ENCODE results near the gene EIF2B1. TPM values are rescaled to one million over a fixed set of nuclear protein-coding genes. Genes with fewer than 3 reads are reported as not detected.

EIF2B1 gene
- total RNA-seq, 1 experiment from 2014 or later: 41.7 TPM

GRCh38 chr12:123617144-123617543 lies 16.3 kb downstream of the EIF2B1 start (continued):
- TF ChIP-seq CTCF (IDR thresholded peaks at IDR 0.05 in 2 of 3, conservative IDR thresholded peaks at IDR 0.05 in 1 of 3; ENCODE audit: borderline replicate concordance in 1 of 3, insufficient read depth in 1 of 3, low read depth in 2 of 3, low read length in 2 of 3) (no peak), CEBPB (IDR thresholded peaks at IDR 0.05; ENCODE audit: low read depth) (no peak)

DNA sequence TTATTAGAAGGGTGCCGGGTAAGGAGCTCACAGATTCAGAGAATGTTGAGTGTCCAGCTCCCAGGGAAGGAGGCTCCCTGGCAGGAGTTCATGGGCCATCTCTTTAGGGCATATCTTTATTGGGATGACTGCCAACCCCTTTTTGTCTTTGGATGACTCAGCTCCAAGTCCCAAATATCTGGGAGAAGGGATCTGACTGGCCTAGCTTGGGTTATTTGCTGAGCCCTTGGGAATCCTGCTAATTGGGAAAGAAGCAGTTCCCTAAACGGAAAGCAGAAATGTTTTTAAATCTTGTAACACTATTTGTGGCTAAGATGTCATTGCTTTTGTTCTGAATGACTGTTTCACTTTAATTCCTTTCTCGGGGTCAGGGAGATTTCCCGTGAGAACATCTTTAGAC lies 19.0 kb downstream of the EIF2B1 start:
- no peak overlapping the region for H2AFZ ChIP-seq (ENCODE audit: low read depth, low read length, poor library complexity, severe bottlenecking)
- POLR2A ChIA-PET: no interaction called here
- H4K20me1 ChIP-seq (ENCODE audit: insufficient read depth): peaks cover 11% of the 10 kb centered on the region; the same call in 1 of the 2 replicates
- H3K4me1 ChIP-seq (ENCODE audit: control insufficient read depth in 1 of 2, insufficient read depth in 2 of 2, low read length in 2 of 2): no peaks in the 10 kb centered on the region; a peak in 1 of 4 replicates
- TF ChIP-seq EZH2phosphoT487 (IDR thresholded peaks at IDR 0.05; ENCODE audit: borderline replicate concordance) (no peak), SRF (IDR thresholded peaks at IDR 0.05; ENCODE audit: low read depth) (no peak)
- intact Hi-C loops (cut with micrococcal nuclease): no loop called here
- H3K9me3 ChIP-seq (ENCODE audit: control insufficient read depth in 1 of 2, insufficient read depth in 1 of 2, low read depth in 1 of 2, low read length in 2 of 2): no peaks in the 10 kb centered on the region
- ATAC-seq (no peak), DNase-seq (ENCODE audit: low read depth, low spot score) (no peak)
- no TSS peak for BruUV-seq (replicated peaks)
- no peaks in the 10 kb centered on the region for H3K9me2 ChIP-seq (ENCODE audit: insufficient read depth)
- H3K4me2 ChIP-seq (ENCODE audit: low read length): no peak overlapping the region
- peaks cover 66 to 84% of the 10 kb centered on the region in 2 experiments for H3K36me3 ChIP-seq (ENCODE audit: control insufficient read depth in 1 of 2, insufficient read depth in 2 of 2, low read length in 2 of 2)
- CTCF ChIA-PET: interaction anchor here (0.6 kb wide), 1 partner anchor 98 kb away, joined by 3 read pairs; the partner anchor contains the start of gene ATP6V0A2
- H3K27me3 ChIP-seq (ENCODE audit: insufficient read depth, low read length): no peaks in the 10 kb centered on the region
- RAD21 ChIA-PET (ENCODE audit: low non-redundant PET in 1 of 2, low total read pairs in 2 of 2, uncharacterized antibody in 2 of 2, unreplicated experiment in 2 of 2): no interaction called here
- peaks cover 51% of the 10 kb centered on the region for H3K79me2 ChIP-seq (ENCODE audit: insufficient read depth, low read length)
- H3K27ac ChIP-seq (ENCODE audit: low read depth, low read length): no peak overlapping the region
- H3K9ac ChIP-seq (ENCODE audit: low read length): no peak overlapping the region
- H3K4me3 ChIP-seq (replicated peaks in 1 of 2; ENCODE audit: low read depth in 1 of 2, low read length in 2 of 2): no peak overlapping the region

DNA sequence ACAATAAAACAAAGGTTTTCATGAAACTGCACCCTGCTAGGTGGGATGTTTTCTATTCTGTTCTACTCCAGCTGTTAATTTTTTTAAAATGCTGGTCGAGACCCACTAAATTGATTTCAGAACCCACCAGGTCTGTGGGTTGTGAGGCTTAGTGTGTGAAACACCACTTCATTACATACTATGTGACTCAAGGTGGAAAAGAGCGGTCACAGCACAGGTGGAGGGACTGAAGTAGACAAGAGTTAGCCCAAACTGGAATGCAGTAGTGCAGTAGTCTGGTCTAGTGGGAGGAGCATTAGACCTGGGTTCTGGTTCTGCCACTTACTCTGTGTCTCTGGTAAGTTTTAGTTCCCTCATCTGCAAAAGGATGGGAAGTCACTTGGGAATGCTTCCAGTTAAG lies 19.4 kb downstream of the EIF2B1 start:
- no peak overlapping the region for H3K27ac ChIP-seq (ENCODE audit: low read depth, low read length)
- CTCF ChIA-PET: interaction anchor here (0.6 kb wide), 1 partner anchor 98 kb away, joined by 3 read pairs; the partner anchor contains the start of gene ATP6V0A2
- no peak for TF ChIP-seq MAX (IDR thresholded peaks at IDR 0.05)
- TF ChIP-seq SIN3A (IDR thresholded peaks at IDR 0.05; ENCODE audit: low read depth): no peak
- TF ChIP-seq ZFX (IDR thresholded peaks at IDR 0.05): no peak
- no peak for TF ChIP-seq CTCF (IDR thresholded peaks at IDR 0.05 in 2 of 3, conservative IDR thresholded peaks at IDR 0.05 in 1 of 3; ENCODE audit: borderline replicate concordance in 1 of 3, insufficient read depth in 1 of 3, low read depth in 2 of 3, low read length in 2 of 3)
- TF ChIP-seq SP1 (IDR thresholded peaks at IDR 0.05; ENCODE audit: low read depth): no peak
- no peak for TF ChIP-seq TCF7L2 (IDR thresholded peaks at IDR 0.05; ENCODE audit: borderline replicate concordance, extremely low read depth, insufficient read depth, insufficient read length)
- TF ChIP-seq, protein P1, sequence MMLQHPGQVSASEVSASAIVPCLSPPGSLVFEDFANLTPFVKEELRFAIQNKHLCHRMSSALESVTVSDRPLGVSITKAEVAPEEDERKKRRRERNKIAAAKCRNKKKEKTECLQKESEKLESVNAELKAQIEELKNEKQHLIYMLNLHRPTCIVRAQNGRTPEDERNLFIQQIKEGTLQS (IDR thresholded peaks at IDR 0.05): no peak
- TF ChIP-seq POLR2AphosphoS5 (IDR thresholded peaks at IDR 0.05; ENCODE audit: low read depth, low read length): no peak
- TF ChIP-seq POLR2A (IDR thresholded peaks at IDR 0.05; ENCODE audit: borderline replicate concordance, extremely low read depth, insufficient read depth, insufficient read length): no peak
- H3K4me1 ChIP-seq (ENCODE audit: control insufficient read depth in 1 of 2, insufficient read depth in 2 of 2, low read length in 2 of 2): no peaks in the 10 kb centered on the region; a peak in 1 of 4 replicates
- no peaks in the 10 kb centered on the region for H3K9me2 ChIP-seq (ENCODE audit: insufficient read depth)
- H3K79me2 ChIP-seq (ENCODE audit: insufficient read depth, low read length): peaks cover 52% of the 10 kb centered on the region
- no TSS peak for BruUV-seq (replicated peaks)
- no peak for DNase-seq (ENCODE audit: low read depth, low spot score)
- no peak overlapping the region for H3K9ac ChIP-seq (ENCODE audit: low read length)
- no peaks in the 10 kb centered on the region for H3K27me3 ChIP-seq (ENCODE audit: insufficient read depth, low read length)
- H3K9me3 ChIP-seq (ENCODE audit: control insufficient read depth in 1 of 2, insufficient read depth in 1 of 2, low read depth in 1 of 2, low read length in 2 of 2): no peaks in the 10 kb centered on the region
- H3K4me2 ChIP-seq (ENCODE audit: low read length): no peak overlapping the region
- peaks cover 11% of the 10 kb centered on the region; the same call in 1 of the 2 replicates for H4K20me1 ChIP-seq (ENCODE audit: insufficient read depth)
- no peak overlapping the region for H3K4me3 ChIP-seq (replicated peaks in 1 of 2; ENCODE audit: low read depth in 1 of 2, low read length in 2 of 2)
- no peak for ATAC-seq
- POLR2A ChIA-PET: no interaction called here
- intact Hi-C loops (cut with micrococcal nuclease): no loop called here
- H2AFZ ChIP-seq (ENCODE audit: low read depth, low read length, poor library complexity, severe bottlenecking): no peak overlapping the region
- H3K36me3 ChIP-seq (ENCODE audit: control insufficient read depth in 1 of 2, insufficient read depth in 2 of 2, low read length in 2 of 2): peaks cover 66 to 84% of the 10 kb centered on the region in 2 experiments
- RAD21 ChIA-PET (ENCODE audit: low non-redundant PET in 1 of 2, low total read pairs in 2 of 2, uncharacterized antibody in 2 of 2, unreplicated experiment in 2 of 2): no interaction called here

Data from HCT116 (cell line).